H9 (cell line): ENCODE measurements around the gene THPO. TPM values are rescaled to one million over a fixed set of nuclear protein-coding genes. Genes with fewer than 3 reads are reported as not detected.

Source experiments
- DNase-seq: peaks from one replicate; pipeline ENCODE4 v3.0.0-alpha.2; 2017
- H2AFZ ChIP-seq: one replicate; pipeline ENCODE4 v1.6.1; 2013; ENCODE audit warnings: mild to moderate bottlenecking, low read length, control low read depth, moderate library complexity
- H2AK5ac ChIP-seq: 2 replicates; pipeline ENCODE4 v1.6.1; 2013; ENCODE audit warnings: low read length, control low read depth, mixed read lengths; ENCODE audit not compliant: insufficient read length
- H2BK120ac ChIP-seq: one replicate; pipeline ENCODE4 v1.6.1; 2013; ENCODE audit warnings: low read depth, mild to moderate bottlenecking, low read length, control low read depth, inconsistent platforms; ENCODE audit not compliant: poor library complexity, severe bottlenecking
- H2BK12ac ChIP-seq: 2 replicates; pipeline ENCODE4 v1.6.1; 2013; ENCODE audit warnings: low read length, control low read depth, mixed read lengths, low read depth; ENCODE audit not compliant: insufficient read length
- H2BK15ac ChIP-seq: 2 replicates; pipeline ENCODE4 v1.6.1; 2013; ENCODE audit warnings: low read depth, low read length, control low read depth
- H2BK20ac ChIP-seq: one replicate; pipeline ENCODE4 v1.6.1; 2013; ENCODE audit warnings: low read depth, mild to moderate bottlenecking, low read length, control low read depth, inconsistent platforms; ENCODE audit not compliant: poor library complexity, severe bottlenecking
- H2BK5ac ChIP-seq: 2 replicates; pipeline ENCODE4 v1.6.1; 2013; ENCODE audit warnings: low read length, control low read depth, mixed read lengths; ENCODE audit not compliant: insufficient read length
- H3K14ac ChIP-seq: 2 replicates; pipeline ENCODE4 v1.6.1; 2013; ENCODE audit warnings: low read length, control low read depth; ENCODE audit not compliant: insufficient read depth
- H3K18ac ChIP-seq: 2 replicates; pipeline ENCODE4 v1.6.1; 2013; ENCODE audit warnings: low read depth, mild to moderate bottlenecking, mixed read lengths, low read length, control low read depth; ENCODE audit not compliant: insufficient read length
- H3K23ac ChIP-seq: 2 replicates; pipeline ENCODE4 v1.6.1; 2013; ENCODE audit warnings: low read length, control low read depth, mixed read lengths, low read depth; ENCODE audit not compliant: insufficient read length
- H3K23me2 ChIP-seq: 2 replicates; pipeline ENCODE4 v1.6.1; 2013; ENCODE audit warnings: low read depth, mild to moderate bottlenecking, mixed read lengths, low read length, control low read depth; ENCODE audit not compliant: insufficient read length, poor library complexity, severe bottlenecking
- H3K27ac ChIP-seq: 2 replicates; pipeline ENCODE4 v1.5.1; 2013; ENCODE audit warnings: low read length, control low read depth, mixed read lengths, low read depth; ENCODE audit not compliant: insufficient read length
- H3K27me3 ChIP-seq: 2 replicates; pipeline ENCODE4 v1.6.1; 2013; ENCODE audit warnings: low read length, control low read depth, inconsistent platforms; ENCODE audit not compliant: insufficient read depth
- H3K4ac ChIP-seq: 2 replicates; pipeline ENCODE4 v1.6.1; 2013; ENCODE audit warnings: low read depth, mild to moderate bottlenecking, control low read depth, inconsistent platforms, low read length, moderate library complexity
- H3K4me1 ChIP-seq: 2 replicates; pipeline ENCODE4 v1.6.1; 2013; ENCODE audit warnings: low read length, control low read depth, inconsistent platforms; ENCODE audit not compliant: insufficient read depth
- H3K4me2 ChIP-seq: 2 replicates; pipeline ENCODE4 v1.6.1; 2013; ENCODE audit warnings: low read length, control low read depth, mixed read lengths; ENCODE audit not compliant: insufficient read length, insufficient read depth
- H3K56ac ChIP-seq: 2 replicates; pipeline ENCODE4 v1.6.1; 2013; ENCODE audit warnings: low read depth, mild to moderate bottlenecking, mixed read lengths, low read length, control low read depth; ENCODE audit not compliant: insufficient read length
- H3K79me1 ChIP-seq: 2 replicates; pipeline ENCODE4 v1.6.1; 2013; ENCODE audit warnings: low read depth, mild to moderate bottlenecking, moderate library complexity, low read length, control low read depth, inconsistent platforms; ENCODE audit not compliant: insufficient read depth, poor library complexity, severe bottlenecking
- H3K79me2 ChIP-seq: 2 replicates; pipeline ENCODE4 v1.6.1; 2013; ENCODE audit warnings: low read length, control low read depth, inconsistent platforms; ENCODE audit not compliant: insufficient read depth
- H3K9ac ChIP-seq: 2 replicates; pipeline ENCODE4 v1.6.1; 2013; ENCODE audit warnings: low read length, control low read depth, mixed read lengths; ENCODE audit not compliant: insufficient read length; ENCODE audit errors: extremely low read depth
- H3K9me3 ChIP-seq: one replicate; pipeline ENCODE4 v1.6.1; 2013; ENCODE audit warnings: low read depth, low read length, inconsistent platforms; ENCODE audit not compliant: control insufficient read depth
- H3T11ph ChIP-seq: one replicate; pipeline ENCODE4 v1.6.1; 2013; ENCODE audit warnings: mild to moderate bottlenecking, low read length, control low read depth, inconsistent platforms
- H4K20me1 ChIP-seq: one replicate; pipeline ENCODE4 v1.6.1; 2013; ENCODE audit not compliant: control insufficient read depth, insufficient read length, insufficient read depth
- H4K5ac ChIP-seq: 2 replicates; pipeline ENCODE4 v1.6.1; 2013; ENCODE audit warnings: low read depth, mild to moderate bottlenecking, mixed read lengths, low read length, control low read depth; ENCODE audit not compliant: insufficient read length
- H4K8ac ChIP-seq: replicated peaks from 2 replicates; pipeline ENCODE4 v1.6.1; 2013; ENCODE audit warnings: low read length, control low read depth, mixed read lengths, low read depth; ENCODE audit not compliant: insufficient read length
- H4K91ac ChIP-seq: 2 replicates; pipeline ENCODE4 v1.6.1; 2013; ENCODE audit warnings: low read depth, mild to moderate bottlenecking, moderate library complexity, mixed read lengths, low read length, control low read depth; ENCODE audit not compliant: insufficient read length
- H3K27ac Mint-ChIP-seq, 3 experiments: 2 replicates in 2 of 3; 3 replicates in 1 of 3; pipeline ENCODE4 v1.8.0; 2020 to 2021; ENCODE audit warnings: mixed read lengths in 3 of 3, mild to moderate bottlenecking in 1 of 3, moderate library complexity in 1 of 3
- H3K27me3 Mint-ChIP-seq: 2 replicates; pipeline ENCODE4 v1.8.0; 2021; ENCODE audit warnings: low read depth, mild to moderate bottlenecking, moderate library complexity, mixed read lengths
- H3K36me3 Mint-ChIP-seq, 3 experiments: 2 replicates in 2 of 3; 3 replicates in 1 of 3; pipeline ENCODE4 v1.8.0; 2020 to 2021; ENCODE audit warnings: low read depth in 3 of 3, mixed read lengths in 3 of 3; ENCODE audit not compliant: insufficient read depth in 1 of 3
- H3K4me1 Mint-ChIP-seq, 2 experiments: 2 replicates each; pipeline ENCODE4 v1.8.0; 2020; ENCODE audit warnings: mixed read lengths in 2 of 2
- H3K4me3 Mint-ChIP-seq, 2 experiments: 2 replicates in 1 of 2; 3 replicates in 1 of 2; pipeline ENCODE4 v1.8.0; 2020 to 2021; ENCODE audit warnings: mild to moderate bottlenecking in 2 of 2, mixed read lengths in 2 of 2, moderate library complexity in 1 of 2
- H3K9me3 Mint-ChIP-seq, 2 experiments: 2 replicates in 1 of 2; 3 replicates in 1 of 2; pipeline ENCODE4 v1.8.0; 2020; ENCODE audit warnings: mild to moderate bottlenecking in 2 of 2, mixed read lengths in 2 of 2, moderate library complexity in 1 of 2
- WGBS: extraction: QIAGEN DNeasy Blood & Tissue Kit; methylation state at CpG from one replicate; pipeline ENCODE4 v1.1.7; 2013; ENCODE audit warnings: missing lambda C conversion rate, low lambda C conversion rate, mixed read lengths; ENCODE audit not compliant: insufficient read length; ENCODE audit errors: extremely low coverage; 5-methylcytosine and 5-hydroxymethylcytosine counted together
- total RNA-seq: library from RNA; stranded (reverse); gene quantifications from 2 replicates; pipeline ENCODE4 v1.2.1, GENCODE V29; 2021
- TF ChIP-seq, protein P1 (sequence below): fragments of 200-600 bp; sonication (generic); conservative IDR thresholded peaks from 3 replicates; pipeline ENCODE4 v1.8.0; 2021; ENCODE audit warnings: antibody characterized with exemption, mild to moderate bottlenecking

THPO gene
- total RNA-seq, 1 experiment from 2014 or later: 0.85 TPM

DNA sequence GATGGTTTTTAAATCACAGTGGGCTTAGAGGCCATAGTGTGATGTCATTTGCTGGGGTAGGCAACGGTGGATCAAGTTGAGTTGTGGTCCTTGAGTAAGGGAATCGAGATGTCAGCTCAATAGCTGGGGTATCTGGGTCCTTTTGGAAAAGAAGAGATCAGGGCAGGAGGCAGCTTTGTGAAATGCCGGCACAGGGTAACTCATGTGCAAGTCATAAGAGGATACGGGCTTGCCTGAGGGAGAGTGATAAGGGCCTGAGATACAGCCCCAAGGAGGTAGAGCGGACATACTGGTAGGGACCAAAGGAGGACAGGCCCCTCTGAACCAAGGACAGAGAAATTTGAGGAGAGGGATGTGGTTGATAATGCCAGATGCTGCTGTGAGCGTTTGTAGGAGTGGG lies 44.8 kb downstream of the THPO start:
- Histone ChIP-seq H2AFZ (no peak overlapping the region), H3K4me2 (no peak overlapping the region), H2BK12ac (no peak overlapping the region), H3K27ac (no peak overlapping the region), H3K79me1 (no peaks in the 10 kb centered on the region), H2BK5ac (no peak overlapping the region), H3K27me3 (no peaks in the 10 kb centered on the region), H3K14ac (no peak overlapping the region), H4K8ac (no peak overlapping the region), H3K23me2 (peaks cover 7% of the 10 kb centered on the region), H3T11ph (no peak overlapping the region), H3K4ac (no peak overlapping the region), H2BK15ac (no peak overlapping the region), H3K79me2 (no peaks in the 10 kb centered on the region), H2BK120ac (no peak overlapping the region), H3K4me1 (no peaks in the 10 kb centered on the region), H3K18ac (no peak overlapping the region), H3K56ac (no peak overlapping the region), H3K9me3 (no peaks in the 10 kb centered on the region), H4K20me1 (no peaks in the 10 kb centered on the region), H4K5ac (no peak overlapping the region), H3K9ac (no peak overlapping the region), H2BK20ac (no peak overlapping the region), H3K23ac (no peak overlapping the region), H4K91ac (no peak overlapping the region), H2AK5ac (no peak overlapping the region)
- Mint-ChIP-seq H3K4me1 (peaks cover 25 to 30% of the 10 kb centered on the region in 2 experiments), H3K36me3 (peaks cover 53 to 72% (median 61%) of the 10 kb centered on the region in 3 experiments; a peak in 6 of 7 replicates), H3K27ac (peak overlapping the region in 2 of 3 experiments; percentile 45 to 73; a peak in 4 of 7 replicates), H3K27me3 (no peaks in the 10 kb centered on the region; the same call in none of the 2 replicates), H3K9me3 (no peaks in the 10 kb centered on the region), H3K4me3 (no peak overlapping the region)
- WGBS: no CpG with 5 or more reads among the region's 6 CpGs
- TF ChIP-seq, protein P1, sequence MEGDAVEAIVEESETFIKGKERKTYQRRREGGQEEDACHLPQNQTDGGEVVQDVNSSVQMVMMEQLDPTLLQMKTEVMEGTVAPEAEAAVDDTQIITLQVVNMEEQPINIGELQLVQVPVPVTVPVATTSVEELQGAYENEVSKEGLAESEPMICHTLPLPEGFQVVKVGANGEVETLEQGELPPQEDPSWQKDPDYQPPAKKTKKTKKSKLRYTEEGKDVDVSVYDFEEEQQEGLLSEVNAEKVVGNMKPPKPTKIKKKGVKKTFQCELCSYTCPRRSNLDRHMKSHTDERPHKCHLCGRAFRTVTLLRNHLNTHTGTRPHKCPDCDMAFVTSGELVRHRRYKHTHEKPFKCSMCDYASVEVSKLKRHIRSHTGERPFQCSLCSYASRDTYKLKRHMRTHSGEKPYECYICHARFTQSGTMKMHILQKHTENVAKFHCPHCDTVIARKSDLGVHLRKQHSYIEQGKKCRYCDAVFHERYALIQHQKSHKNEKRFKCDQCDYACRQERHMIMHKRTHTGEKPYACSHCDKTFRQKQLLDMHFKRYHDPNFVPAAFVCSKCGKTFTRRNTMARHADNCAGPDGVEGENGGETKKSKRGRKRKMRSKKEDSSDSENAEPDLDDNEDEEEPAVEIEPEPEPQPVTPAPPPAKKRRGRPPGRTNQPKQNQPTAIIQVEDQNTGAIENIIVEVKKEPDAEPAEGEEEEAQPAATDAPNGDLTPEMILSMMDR: no peak
- DNase-seq: no peak
